ENCODE measurements around the gene MINDY4B. TPM values are rescaled to one million over a fixed set of nuclear protein-coding genes. Genes with fewer than 3 reads are reported as not detected.

Gene MINDY4B
- total RNA-seq, 2 experiments from 2014 or later: not detected

DNA sequence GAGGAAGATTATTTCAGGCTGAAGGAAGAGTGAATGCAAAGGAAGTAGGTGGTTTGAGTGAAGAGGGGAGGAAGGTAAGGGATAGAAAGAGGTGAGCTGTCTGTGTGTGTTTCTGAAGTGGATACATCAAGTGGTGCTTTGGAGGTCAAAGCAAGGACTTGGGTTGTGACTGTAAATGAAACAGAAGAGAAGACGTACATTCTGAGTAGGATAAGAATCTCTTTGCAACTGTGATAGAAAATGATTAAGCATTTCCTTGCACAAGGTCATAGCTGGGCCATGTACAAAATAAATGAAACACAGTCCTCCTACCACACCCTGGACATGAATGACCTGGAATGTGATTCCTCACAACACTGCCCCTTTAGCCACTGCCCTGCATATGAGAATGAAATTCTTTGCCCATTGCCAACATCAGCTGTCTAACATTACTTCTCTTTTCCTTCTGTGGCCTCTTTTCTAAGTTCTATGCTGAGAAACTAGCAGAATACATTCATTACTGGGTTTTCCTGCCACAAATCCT is 28.3 kb upstream of the MINDY4B start:
- ATAC-seq (no peak), DNase-seq (no peak)
- intact Hi-C loops (cut with micrococcal nuclease): no loop called here
- ChIA-PET CTCF (interaction anchor here (1.5 kb wide), 1 partner anchor 212 kb away, joined by 3 read pairs; no protein-coding TSS in a partner anchor), POLR2A (no interaction called here)
- H3K27me3 Mint-ChIP-seq: peaks cover 12% of the 10 kb centered on the region
- TF ChIP-seq, protein P1, sequence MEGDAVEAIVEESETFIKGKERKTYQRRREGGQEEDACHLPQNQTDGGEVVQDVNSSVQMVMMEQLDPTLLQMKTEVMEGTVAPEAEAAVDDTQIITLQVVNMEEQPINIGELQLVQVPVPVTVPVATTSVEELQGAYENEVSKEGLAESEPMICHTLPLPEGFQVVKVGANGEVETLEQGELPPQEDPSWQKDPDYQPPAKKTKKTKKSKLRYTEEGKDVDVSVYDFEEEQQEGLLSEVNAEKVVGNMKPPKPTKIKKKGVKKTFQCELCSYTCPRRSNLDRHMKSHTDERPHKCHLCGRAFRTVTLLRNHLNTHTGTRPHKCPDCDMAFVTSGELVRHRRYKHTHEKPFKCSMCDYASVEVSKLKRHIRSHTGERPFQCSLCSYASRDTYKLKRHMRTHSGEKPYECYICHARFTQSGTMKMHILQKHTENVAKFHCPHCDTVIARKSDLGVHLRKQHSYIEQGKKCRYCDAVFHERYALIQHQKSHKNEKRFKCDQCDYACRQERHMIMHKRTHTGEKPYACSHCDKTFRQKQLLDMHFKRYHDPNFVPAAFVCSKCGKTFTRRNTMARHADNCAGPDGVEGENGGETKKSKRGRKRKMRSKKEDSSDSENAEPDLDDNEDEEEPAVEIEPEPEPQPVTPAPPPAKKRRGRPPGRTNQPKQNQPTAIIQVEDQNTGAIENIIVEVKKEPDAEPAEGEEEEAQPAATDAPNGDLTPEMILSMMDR (IDR thresholded peaks at IDR 0.05): no peak
- H3K9me3 Mint-ChIP-seq: no peaks in the 10 kb centered on the region
- H3K36me3 Mint-ChIP-seq (ENCODE audit: low read depth): no peaks in the 10 kb centered on the region
- H3K27ac Mint-ChIP-seq: no peak overlapping the region
- H3K4me3 Mint-ChIP-seq: no peak overlapping the region
- H3K4me1 Mint-ChIP-seq (ENCODE audit: low read depth): no peaks in the 10 kb centered on the region

DNA sequence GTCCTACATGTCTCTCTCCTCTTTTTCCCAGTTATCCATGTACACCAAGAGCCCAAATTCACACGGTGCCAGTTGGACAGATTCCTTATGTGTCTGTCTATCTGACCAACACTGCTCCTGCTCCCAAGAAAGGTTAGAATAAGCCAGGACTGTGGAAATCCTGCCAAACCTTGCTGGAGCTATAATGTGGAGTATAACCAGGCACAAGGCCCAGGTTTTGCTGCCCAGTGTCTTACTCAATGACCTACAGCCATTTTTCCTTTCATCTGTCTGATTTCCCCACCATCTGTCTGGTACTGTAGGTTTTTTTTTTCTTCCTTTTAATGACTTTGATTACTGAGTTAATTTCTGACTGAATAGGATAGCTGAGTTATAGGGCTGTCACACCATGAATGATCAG is 26.5 kb upstream of the MINDY4B start:
- TF ChIP-seq, protein P1 (IDR thresholded peaks at IDR 0.05): no peak
- DNase-seq (no peak), ATAC-seq (no peak)
- ChIA-PET CTCF (no interaction called here), POLR2A (no interaction called here)
- H3K9me3 Mint-ChIP-seq: no peaks in the 10 kb centered on the region
- intact Hi-C loops (cut with micrococcal nuclease): no loop called here
- H3K27ac Mint-ChIP-seq: no peak overlapping the region
- no peaks in the 10 kb centered on the region for H3K4me1 Mint-ChIP-seq (ENCODE audit: low read depth)
- H3K36me3 Mint-ChIP-seq (ENCODE audit: low read depth): no peaks in the 10 kb centered on the region
- H3K4me3 Mint-ChIP-seq: no peak overlapping the region
- H3K27me3 Mint-ChIP-seq: peaks cover 10% of the 10 kb centered on the region

DNA sequence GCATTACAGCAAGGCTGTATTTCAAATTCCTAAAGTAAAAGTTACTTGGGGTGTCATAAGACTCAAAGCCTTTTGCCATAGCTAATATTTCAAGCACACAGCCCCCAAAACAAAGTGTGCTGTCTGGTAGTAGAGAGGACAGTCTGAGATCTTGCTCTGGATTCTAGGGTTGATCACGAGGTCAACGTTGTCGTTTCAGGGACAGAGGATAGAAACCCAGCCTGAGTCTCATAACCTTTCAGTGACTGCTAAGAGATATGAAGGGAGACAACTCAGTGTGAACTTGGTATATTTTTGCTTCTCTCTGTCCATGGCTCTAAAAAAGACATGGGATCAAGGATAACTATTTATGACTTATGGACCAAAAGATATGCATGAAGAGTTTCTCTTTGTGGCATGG is 25.6 kb upstream of the MINDY4B start:
- no peaks in the 10 kb centered on the region for H3K9me3 Mint-ChIP-seq
- ChIA-PET POLR2A (no interaction called here), CTCF (interaction anchor here (0.9 to 1.3 kb wide), 3 partner anchors 11 to 225 kb away, joined by 3 to 5 read pairs (median 4); no protein-coding TSS in a partner anchor)

DNA sequence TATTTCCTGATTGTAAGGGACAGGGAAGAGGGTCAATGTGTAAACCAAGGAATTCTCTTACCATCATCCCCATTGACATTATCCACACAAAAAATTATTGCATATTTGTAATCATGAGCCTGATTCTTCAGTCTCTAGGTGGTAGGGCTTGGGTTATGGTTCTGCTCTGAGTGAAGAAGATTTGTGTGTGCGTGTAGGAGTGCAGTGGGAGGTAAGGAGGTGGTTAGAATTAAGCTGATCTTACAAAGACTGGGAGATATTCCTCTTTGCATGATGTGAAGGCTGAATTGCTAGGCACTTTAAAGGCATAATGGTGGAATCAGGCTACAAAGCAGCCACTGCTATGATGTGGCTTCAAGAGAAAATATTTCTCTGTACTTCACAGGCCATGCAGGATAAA is 23.0 kb upstream of the MINDY4B start:
- H3K36me3 Mint-ChIP-seq (ENCODE audit: low read depth): no peaks in the 10 kb centered on the region
- H3K4me1 Mint-ChIP-seq (ENCODE audit: low read depth): peaks cover 6% of the 10 kb centered on the region
- CTCF ChIA-PET: no interaction called here
- ATAC-seq: no peak
- peaks cover 12% of the 10 kb centered on the region for H3K27me3 Mint-ChIP-seq
- TF ChIP-seq, protein P1 (IDR thresholded peaks at IDR 0.05): no peak
- H3K27ac Mint-ChIP-seq: no peak overlapping the region
- intact Hi-C loops (cut with micrococcal nuclease): loop anchor here (5.0 kb wide), 1 partner anchor 219 kb away; no protein-coding TSS in a partner anchor
- DNase-seq: no peak
- H3K9me3 Mint-ChIP-seq: no peaks in the 10 kb centered on the region
- POLR2A ChIA-PET: no interaction called here
- no peak overlapping the region for H3K4me3 Mint-ChIP-seq

More for the DNA sequence above, 25.6 kb upstream of the MINDY4B start:
- Mint-ChIP-seq H3K27me3 (peaks cover 8% of the 10 kb centered on the region), H3K4me3 (no peak overlapping the region), H3K27ac (no peak overlapping the region), H3K4me1 (ENCODE audit: low read depth) (no peaks in the 10 kb centered on the region), H3K36me3 (ENCODE audit: low read depth) (no peaks in the 10 kb centered on the region)
- intact Hi-C loops (cut with micrococcal nuclease): no loop called here
- ATAC-seq: no peak
- TF ChIP-seq, protein P1 (IDR thresholded peaks at IDR 0.05): no peak
- DNase-seq: no peak

DNA sequence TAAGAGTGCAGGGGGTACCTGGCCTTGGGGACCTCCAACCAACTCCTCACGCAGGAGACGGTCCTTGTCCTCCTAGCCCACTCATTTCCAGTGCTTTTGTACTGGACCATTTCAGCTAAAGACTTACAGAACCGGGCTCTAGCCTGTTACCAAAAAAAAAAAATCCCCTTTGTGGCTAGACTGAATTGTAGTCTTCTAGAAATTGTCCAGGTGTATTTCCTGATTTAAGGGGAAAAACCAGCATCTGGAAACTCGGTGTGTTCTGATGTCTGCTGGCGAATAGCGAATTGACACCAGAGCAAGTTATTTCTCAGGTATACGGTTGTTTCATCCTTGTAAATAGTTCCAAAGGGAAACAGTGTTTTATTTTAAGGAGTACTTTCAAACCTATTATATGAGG is 21.1 kb upstream of the MINDY4B start:
- peaks cover 10% of the 10 kb centered on the region for H3K27me3 Mint-ChIP-seq

More for the DNA sequence above, 21.1 kb upstream of the MINDY4B start:
- TF ChIP-seq, protein P1 (IDR thresholded peaks at IDR 0.05): no peak
- DNase-seq: no peak
- CTCF ChIA-PET: interaction anchor here (0.7 to 2.5 kb wide), 10 partner anchors 8 to 219 kb away, joined by 3 to 12 read pairs (median 7); partner anchors contain the start of genes CLRN1 and MED12L
- Mint-ChIP-seq H3K9me3 (no peaks in the 10 kb centered on the region), H3K36me3 (ENCODE audit: low read depth) (no peaks in the 10 kb centered on the region), H3K27ac (no peak overlapping the region), H3K4me1 (ENCODE audit: low read depth) (peaks cover 6% of the 10 kb centered on the region), H3K4me3 (no peak overlapping the region)
- ATAC-seq: no peak
- intact Hi-C loops (cut with micrococcal nuclease): loop anchor here (5.0 kb wide), 1 partner anchor 221 kb away; no protein-coding TSS in a partner anchor
- POLR2A ChIA-PET: no interaction called here

All from activated CD8-positive, alpha-beta T cell treated with anti-CD3 and anti-CD28 coated beads for 36 hours (primary cell).